ENCODE results near the gene NRCAM. TPM values are rescaled to one million over a fixed set of nuclear protein-coding genes. Genes with fewer than 3 reads are reported as not detected.

NRCAM gene
- polyA plus RNA-seq, 3 donors = not detected

GRCh38 chr7:108248821-108249220 lies 207.4 kb downstream of the NRCAM start:
- no peak overlapping the region for H3K27ac ChIP-seq (ENCODE audit: low read depth in 1 of 2, low read length in 2 of 2)
- H3K36me3 ChIP-seq (replicated peaks in 1 of 2; ENCODE audit: control insufficient read depth in 1 of 2, insufficient read depth in 2 of 2, low read length in 2 of 2) = no peaks in the 10 kb centered on the region
- H3K36me3 Mint-ChIP-seq = no peaks in the 10 kb centered on the region
- no peak for DNase-seq
- WGBS (ENCODE audit: insufficient coverage) = 75% methylated on average over 1 of the region's 4 CpGs
- H3K4me3 Mint-ChIP-seq = no peak overlapping the region
- no peak overlapping the region for H3K4me3 ChIP-seq (replicated peaks in 1 of 3; ENCODE audit: low read depth in 2 of 3, low read length in 3 of 3)
- intact Hi-C loops (cut with micrococcal nuclease) = no loop called here
- H3K9me3 ChIP-seq (replicated peaks in 1 of 2; ENCODE audit: control insufficient read depth in 1 of 2, insufficient read depth in 1 of 2, low read length in 2 of 2) = no peaks in the 10 kb centered on the region
- H3K27me3 ChIP-seq (ENCODE audit: control insufficient read depth in 2 of 2, insufficient read depth in 2 of 2, low read length in 2 of 2) = no peaks in the 10 kb centered on the region
- no peak overlapping the region for H3K4me2 ChIP-seq (replicated peaks; ENCODE audit: extremely low read depth, low read length, poor library complexity, severe bottlenecking)
- no peak overlapping the region for H3K27ac Mint-ChIP-seq
- H2AFZ ChIP-seq (ENCODE audit: insufficient read depth, low read depth, low read length, poor library complexity, severe bottlenecking) = no peak overlapping the region
- TF ChIP-seq CTCF (IDR thresholded peaks at IDR 0.05) = no peak
- no peak overlapping the region for H3K9ac ChIP-seq (ENCODE audit: insufficient read depth, low read length, poor library complexity, severe bottlenecking)
- H3K27me3 Mint-ChIP-seq (ENCODE audit: low read depth in 3 of 3) = peaks cover 2 to 4% (median 2%) of the 10 kb centered on the region in 3 donors
- H3K9me3 Mint-ChIP-seq = peaks cover 0 to 3% (median 0%) of the 10 kb centered on the region in 7 donors
- no peaks in the 10 kb centered on the region for H3K4me1 Mint-ChIP-seq
- H3K4me1 ChIP-seq (ENCODE audit: control insufficient read depth in 1 of 2, insufficient read depth in 2 of 2, low read length in 2 of 2) = no peaks in the 10 kb centered on the region
- no peaks in the 10 kb centered on the region for H3K79me2 ChIP-seq (ENCODE audit: insufficient read depth, low read length)
- no peaks in the 10 kb centered on the region for H4K20me1 ChIP-seq (ENCODE audit: insufficient read depth, low read length)

- Mint-ChIP-seq H3K27me3 (ENCODE audit: low read depth in 3 of 3) (peaks cover 0 to 4% (median 2%) of the 10 kb centered on the region in 3 donors), H3K4me3 (no peak overlapping the region), H3K4me1 (no peaks in the 10 kb centered on the region), H3K27ac (no peak overlapping the region), H3K9me3 (peaks cover 0 to 3% (median 0%) of the 10 kb centered on the region in 7 donors), H3K36me3 (no peaks in the 10 kb centered on the region)
- Histone ChIP-seq H4K20me1 (ENCODE audit: insufficient read depth, low read length) (no peaks in the 10 kb centered on the region), H3K9ac (ENCODE audit: insufficient read depth, low read length, poor library complexity, severe bottlenecking) (no peak overlapping the region), H3K27me3 (ENCODE audit: control insufficient read depth in 2 of 2, insufficient read depth in 2 of 2, low read length in 2 of 2) (no peaks in the 10 kb centered on the region), H3K79me2 (ENCODE audit: insufficient read depth, low read length) (no peaks in the 10 kb centered on the region), H2AFZ (ENCODE audit: insufficient read depth, low read depth, low read length, poor library complexity, severe bottlenecking) (no peak overlapping the region), H3K36me3 (replicated peaks in 1 of 2; ENCODE audit: control insufficient read depth in 1 of 2, insufficient read depth in 2 of 2, low read length in 2 of 2) (no peaks in the 10 kb centered on the region), H3K9me3 (replicated peaks in 1 of 2; ENCODE audit: control insufficient read depth in 1 of 2, insufficient read depth in 1 of 2, low read length in 2 of 2) (no peaks in the 10 kb centered on the region), H3K4me2 (replicated peaks; ENCODE audit: extremely low read depth, low read length, poor library complexity, severe bottlenecking) (no peak overlapping the region), H3K27ac (ENCODE audit: low read depth in 1 of 2, low read length in 2 of 2) (no peak overlapping the region), H3K4me3 (replicated peaks in 1 of 3; ENCODE audit: low read depth in 2 of 3, low read length in 3 of 3) (no peak overlapping the region), H3K4me1 (ENCODE audit: control insufficient read depth in 1 of 2, insufficient read depth in 2 of 2, low read length in 2 of 2) (no peaks in the 10 kb centered on the region)
- intact Hi-C loops (cut with micrococcal nuclease) = no loop called here
- no peak for TF ChIP-seq CTCF (IDR thresholded peaks at IDR 0.05)
- 83% methylated on average over 2 of the region's 2 CpGs for whole genome bisulfite sequencing (ENCODE audit: insufficient coverage)
- DNase-seq = no peak
Measured at GRCh38 chr7:108248418-108248817, 207.8 kb downstream of the NRCAM start.

All from CD14-positive monocyte (primary cell).